HepG2 (cell line): Measurements from ENCODE around the gene OR1F1. TPM values are rescaled to one million over a fixed set of nuclear protein-coding genes. Genes with fewer than 3 reads are reported as not detected.

Experiments used
- AKAP8 ChIP-seq: sonication (generic); formaldehyde crosslinking; IDR thresholded peaks from 2 replicates; pipeline ENCODE4 v1.5.1; 2020; ENCODE audit warnings: mild to moderate bottlenecking, missing genetic modification reagents
- GATA4 ChIP-seq: sonication (generic); IDR thresholded peaks from 2 replicates; pipeline ENCODE4 v1.6.1; 2016; ENCODE audit warnings: antibody characterized with exemption, low read depth, borderline replicate concordance
- GATAD1 ChIP-seq: IDR thresholded peaks from 2 replicates; pipeline ENCODE4 v1.6.1; 2016; ENCODE audit warnings: missing genetic modification reagents, missing compliant biosample characterization
- HNRNPUL1 ChIP-seq: fragments of 200-400 bp; formaldehyde crosslinking; IDR thresholded peaks from 2 replicates; pipeline ENCODE4 v1.6.1; 2017; ENCODE audit warnings: low read depth, mild to moderate bottlenecking, low read length, moderate library complexity
- HOXA5 ChIP-seq: sonication (generic); formaldehyde crosslinking; IDR thresholded peaks from 2 replicates; pipeline ENCODE4 v1.4.0; 2020; ENCODE audit warnings: missing genetic modification reagents
- NFYC ChIP-seq: IDR thresholded peaks from 2 replicates; pipeline ENCODE4 v1.6.1; 2016; ENCODE audit warnings: missing genetic modification reagents, missing compliant biosample characterization
- POGZ ChIP-seq: sonication (generic); formaldehyde crosslinking; IDR thresholded peaks from 2 replicates; pipeline ENCODE4 v1.4.0; 2020; ENCODE audit warnings: mild to moderate bottlenecking, missing genetic modification reagents
- PRPF4 ChIP-seq: fragments of 200-400 bp; formaldehyde crosslinking; IDR thresholded peaks from 2 replicates; pipeline ENCODE4 v1.6.1; 2016; ENCODE audit warnings: low read length, low read depth; ENCODE audit not compliant: poor library complexity, severe bottlenecking
- ZNF792 ChIP-seq: IDR thresholded peaks from 2 replicates; pipeline ENCODE4 v1.6.1; 2016
- ZNF816 ChIP-seq: sonication (generic); formaldehyde crosslinking; IDR thresholded peaks from 2 replicates; pipeline ENCODE4 v1.8.0; 2022; ENCODE audit warnings: missing genetic modification reagents, mild to moderate bottlenecking, borderline replicate concordance
- ZSCAN22 ChIP-seq: sonication (generic); formaldehyde crosslinking; IDR thresholded peaks from 2 replicates; pipeline ENCODE4 v1.4.0; 2020; ENCODE audit warnings: mild to moderate bottlenecking, missing genetic modification reagents
- polyA plus RNA-seq, 8 experiments: library from polyadenylated mRNA; depleted of rRNA in 3 of 8; stranded (reverse) in 7 of 8; unstranded in 1 of 8; fragments of >200 nt; fragmentation: Illumina TruSeq in 4 of 8; extraction: Trizol in 4 of 8; gene quantifications; 2 replicates each; pipeline versions ENCODE4 v1.2.1 to v1.2.3, GENCODE V29; 2011 to 2016; ENCODE audit warnings: low read depth in 4 of 8, missing spikeins in 1 of 8, mixed read lengths in 1 of 8; ENCODE audit not compliant: insufficient read depth in 1 of 8
- total RNA-seq, 5 experiments: library from RNA; depleted of rRNA; stranded (reverse); fragments of >200 nt; fragmentation: Illumina TruSeq; extraction: Trizol; gene quantifications; 2 replicates each; pipeline ENCODE4 v1.2.3, GENCODE V29; 2016; ENCODE audit warnings: low read depth in 1 of 5
- TF ChIP-seq, protein P1 (sequence below): sonication (generic); formaldehyde crosslinking; IDR thresholded peaks from 2 replicates; pipeline ENCODE4 v1.5.1; 2020; ENCODE audit warnings: mild to moderate bottlenecking, missing genetic modification reagents, moderate library complexity
- TF ChIP-seq, protein P2 (sequence below): IDR thresholded peaks from 2 replicates; pipeline ENCODE4 v1.4.0; 2020; ENCODE audit warnings: mild to moderate bottlenecking, missing genetic modification reagents
- TF ChIP-seq, protein P3 (sequence below): sonication (generic); formaldehyde crosslinking; IDR thresholded peaks from 2 replicates; pipeline ENCODE4 v1.4.0; 2020; ENCODE audit warnings: mild to moderate bottlenecking, missing genetic modification reagents

Gene OR1F1
- total and polyA plus RNA-seq, 2 of the 13 experiments (the other 11 are each of a cell fraction or from before 2014, with no cell fraction given), result 0.90 TPM; not detected in 1

DNA sequence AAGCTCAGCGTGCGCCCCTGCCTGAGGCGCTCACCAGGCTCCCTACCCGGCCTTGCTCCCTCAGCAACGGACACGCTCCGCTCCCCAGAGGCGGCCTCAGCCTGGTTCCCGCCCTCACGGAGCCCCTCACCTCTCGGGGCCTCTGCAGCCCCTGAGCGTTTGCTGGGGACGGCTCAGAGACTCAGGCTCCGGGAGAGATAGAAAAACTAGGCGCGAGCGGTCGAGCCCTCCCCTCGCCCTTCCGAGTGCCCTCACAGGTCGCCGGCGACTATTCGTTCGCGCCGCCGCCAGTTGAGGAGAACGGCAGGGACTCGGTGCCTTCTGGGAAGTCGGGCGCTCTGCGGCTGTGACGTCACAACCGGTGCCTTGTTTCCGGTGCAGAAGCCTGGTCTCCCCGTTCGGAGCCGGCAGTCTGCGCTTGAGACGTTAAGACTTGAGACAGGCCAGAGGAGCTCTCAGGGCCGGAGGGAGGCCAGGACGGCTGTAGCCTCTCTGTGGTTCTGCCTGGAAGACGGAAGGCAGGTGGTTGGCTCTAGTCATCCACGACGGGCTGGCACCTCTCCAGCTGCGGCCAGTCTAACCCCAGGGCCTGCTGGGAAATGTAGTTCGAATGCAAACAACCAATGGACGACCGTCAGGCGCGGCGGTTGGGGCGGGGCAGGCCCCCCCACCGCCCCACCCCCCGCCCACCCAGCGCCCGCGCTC, 47.0 kb downstream of the OR1F1 start, which contains the start of gene ZNF200 (continued):
- TF ChIP-seq ZSCAN22 (CRISPR knock-in tag), result no peak
- 0 out of 2 replicates have a peak, but pooled peaks have one; percentile 28 for TF ChIP-seq POGZ (CRISPR knock-in tag)
- no peak for TF ChIP-seq PRPF4
- TF ChIP-seq, protein P1, sequence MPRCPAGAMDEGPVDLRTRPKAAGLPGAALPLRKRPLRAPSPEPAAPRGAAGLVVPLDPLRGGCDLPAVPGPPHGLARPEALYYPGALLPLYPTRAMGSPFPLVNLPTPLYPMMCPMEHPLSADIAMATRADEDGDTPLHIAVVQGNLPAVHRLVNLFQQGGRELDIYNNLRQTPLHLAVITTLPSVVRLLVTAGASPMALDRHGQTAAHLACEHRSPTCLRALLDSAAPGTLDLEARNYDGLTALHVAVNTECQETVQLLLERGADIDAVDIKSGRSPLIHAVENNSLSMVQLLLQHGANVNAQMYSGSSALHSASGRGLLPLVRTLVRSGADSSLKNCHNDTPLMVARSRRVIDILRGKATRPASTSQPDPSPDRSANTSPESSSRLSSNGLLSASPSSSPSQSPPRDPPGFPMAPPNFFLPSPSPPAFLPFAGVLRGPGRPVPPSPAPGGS (CRISPR knock-in tag), result peak; percentile 91; the same call in 1 of the 2 replicates
- peak; percentile 37; the same call in 1 of the 2 replicates for TF ChIP-seq ZNF792
- TF ChIP-seq HOXA5 (CRISPR knock-in tag), result peak; percentile 83
- TF ChIP-seq ZNF816 (CRISPR knock-in tag), result no peak; the same call in 1 of the 2 replicates
- peak; percentile 76 for TF ChIP-seq NFYC
- TF ChIP-seq, protein P2, sequence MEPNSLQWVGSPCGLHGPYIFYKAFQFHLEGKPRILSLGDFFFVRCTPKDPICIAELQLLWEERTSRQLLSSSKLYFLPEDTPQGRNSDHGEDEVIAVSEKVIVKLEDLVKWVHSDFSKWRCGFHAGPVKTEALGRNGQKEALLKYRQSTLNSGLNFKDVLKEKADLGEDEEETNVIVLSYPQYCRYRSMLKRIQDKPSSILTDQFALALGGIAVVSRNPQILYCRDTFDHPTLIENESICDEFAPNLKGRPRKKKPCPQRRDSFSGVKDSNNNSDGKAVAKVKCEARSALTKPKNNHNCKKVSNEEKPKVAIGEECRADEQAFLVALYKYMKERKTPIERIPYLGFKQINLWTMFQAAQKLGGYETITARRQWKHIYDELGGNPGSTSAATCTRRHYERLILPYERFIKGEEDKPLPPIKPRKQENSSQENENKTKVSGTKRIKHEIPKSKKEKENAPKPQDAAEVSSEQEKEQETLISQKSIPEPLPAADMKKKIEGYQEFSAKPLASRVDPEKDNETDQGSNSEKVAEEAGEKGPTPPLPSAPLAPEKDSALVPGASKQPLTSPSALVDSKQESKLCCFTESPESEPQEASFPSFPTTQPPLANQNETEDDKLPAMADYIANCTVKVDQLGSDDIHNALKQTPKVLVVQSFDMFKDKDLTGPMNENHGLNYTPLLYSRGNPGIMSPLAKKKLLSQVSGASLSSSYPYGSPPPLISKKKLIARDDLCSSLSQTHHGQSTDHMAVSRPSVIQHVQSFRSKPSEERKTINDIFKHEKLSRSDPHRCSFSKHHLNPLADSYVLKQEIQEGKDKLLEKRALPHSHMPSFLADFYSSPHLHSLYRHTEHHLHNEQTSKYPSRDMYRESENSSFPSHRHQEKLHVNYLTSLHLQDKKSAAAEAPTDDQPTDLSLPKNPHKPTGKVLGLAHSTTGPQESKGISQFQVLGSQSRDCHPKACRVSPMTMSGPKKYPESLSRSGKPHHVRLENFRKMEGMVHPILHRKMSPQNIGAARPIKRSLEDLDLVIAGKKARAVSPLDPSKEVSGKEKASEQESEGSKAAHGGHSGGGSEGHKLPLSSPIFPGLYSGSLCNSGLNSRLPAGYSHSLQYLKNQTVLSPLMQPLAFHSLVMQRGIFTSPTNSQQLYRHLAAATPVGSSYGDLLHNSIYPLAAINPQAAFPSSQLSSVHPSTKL, result peak; percentile 16; the same call in 1 of the 2 replicates
- peak; percentile 95 for TF ChIP-seq GATAD1 (CRISPR knock-in tag)
- no peak for TF ChIP-seq GATA4
- TF ChIP-seq, protein P3, sequence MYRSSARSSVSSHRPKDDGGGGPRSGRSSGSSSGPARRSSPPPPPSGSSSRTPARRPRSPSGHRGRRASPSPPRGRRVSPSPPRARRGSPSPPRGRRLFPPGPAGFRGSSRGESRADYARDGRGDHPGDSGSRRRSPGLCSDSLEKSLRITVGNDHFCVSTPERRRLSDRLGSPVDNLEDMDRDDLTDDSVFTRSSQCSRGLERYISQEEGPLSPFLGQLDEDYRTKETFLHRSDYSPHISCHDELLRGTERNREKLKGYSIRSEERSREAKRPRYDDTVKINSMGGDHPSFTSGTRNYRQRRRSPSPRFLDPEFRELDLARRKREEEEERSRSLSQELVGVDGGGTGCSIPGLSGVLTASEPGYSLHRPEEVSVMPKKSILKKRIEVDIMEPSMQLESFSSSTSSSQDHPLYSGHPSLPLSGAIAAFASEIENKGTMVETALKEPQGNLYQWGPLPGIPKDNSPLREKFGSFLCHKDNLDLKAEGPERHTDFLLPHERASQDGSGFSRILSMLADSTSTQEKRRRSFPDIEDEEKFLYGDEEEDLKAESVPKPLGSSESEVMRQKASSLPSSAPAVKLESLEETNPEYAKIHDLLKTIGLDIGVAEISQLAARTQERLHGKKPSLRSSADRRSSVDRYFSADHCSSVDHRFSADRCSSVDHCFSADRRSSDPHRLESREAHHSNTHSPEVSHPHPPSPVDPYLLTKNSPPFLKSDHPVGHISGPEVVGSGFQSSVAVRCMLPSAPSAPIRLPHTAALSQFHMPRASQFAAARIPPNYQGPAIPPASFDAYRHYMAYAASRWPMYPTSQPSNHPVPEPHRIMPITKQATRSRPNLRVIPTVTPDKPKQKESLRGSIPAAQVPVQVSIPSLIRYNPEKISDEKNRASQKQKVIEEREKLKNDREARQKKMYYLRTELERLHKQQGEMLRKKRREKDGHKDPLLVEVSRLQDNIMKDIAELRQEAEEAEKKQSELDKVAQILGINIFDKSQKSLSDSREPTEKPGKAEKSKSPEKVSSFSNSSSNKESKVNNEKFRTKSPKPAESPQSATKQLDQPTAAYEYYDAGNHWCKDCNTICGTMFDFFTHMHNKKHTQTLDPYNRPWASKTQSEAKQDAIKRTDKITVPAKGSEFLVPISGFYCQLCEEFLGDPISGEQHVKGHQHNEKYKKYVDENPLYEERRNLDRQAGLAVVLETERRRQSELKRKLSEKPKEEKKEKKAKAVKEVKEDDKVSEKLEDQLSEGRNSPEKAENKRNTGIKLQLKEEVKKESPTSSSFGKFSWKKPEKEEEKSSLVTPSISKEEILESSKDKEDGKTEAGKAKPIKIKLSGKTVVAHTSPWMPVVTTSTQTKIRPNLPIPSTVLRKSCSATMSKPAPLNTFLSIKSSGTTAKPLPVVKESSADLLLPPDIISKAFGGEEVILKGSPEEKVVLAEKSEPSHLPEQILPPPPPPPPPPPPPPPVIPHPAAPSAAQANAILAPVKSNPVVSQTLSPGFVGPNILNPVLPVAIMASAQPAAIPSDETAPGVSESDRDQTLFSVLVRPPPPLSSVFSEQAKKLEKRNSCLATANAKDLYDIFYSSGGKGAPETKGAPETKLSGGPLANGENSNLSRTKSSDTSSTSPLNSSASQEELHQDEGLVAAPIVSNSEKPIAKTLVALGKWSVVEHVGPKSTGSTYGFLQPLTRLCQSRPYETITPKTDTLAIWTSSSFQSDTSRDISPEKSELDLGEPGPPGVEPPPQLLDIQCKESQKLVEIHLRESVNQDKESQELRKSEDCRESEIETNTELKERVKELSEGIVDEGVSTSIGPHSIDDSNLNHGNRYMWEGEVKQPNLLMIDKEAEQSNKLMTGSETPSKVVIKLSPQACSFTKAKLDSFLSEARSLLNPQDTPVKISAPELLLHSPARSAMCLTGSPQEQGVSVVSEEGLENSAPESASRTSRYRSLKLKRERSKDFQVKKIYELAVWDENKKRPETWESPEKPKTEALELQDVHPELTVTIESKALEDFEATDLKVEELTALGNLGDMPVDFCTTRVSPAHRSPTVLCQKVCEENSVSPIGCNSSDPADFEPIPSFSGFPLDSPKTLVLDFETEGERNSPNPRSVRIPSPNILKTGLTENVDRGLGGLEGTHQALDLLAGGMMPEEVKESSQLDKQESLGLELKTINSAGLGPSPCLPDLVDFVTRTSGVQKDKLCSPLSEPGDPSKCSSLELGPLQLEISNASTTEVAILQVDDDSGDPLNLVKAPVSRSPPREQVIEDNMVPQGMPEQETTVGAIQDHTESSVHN, result no peak
- no peak for TF ChIP-seq HNRNPUL1
- TF ChIP-seq AKAP8 (CRISPR knock-in tag), result no peak
